GM12875 (cell line): ENCODE results near the gene GRIN1.

ENCODE experiments used
- H3K4me3 ChIP-seq: one replicate; pipeline ENCODE4 v1.5.1; 2011; ENCODE audit warnings: low read depth, low read length, control low read depth
- TF ChIP-seq, protein P1 (sequence below): IDR thresholded peaks from 2 replicates; pipeline ENCODE4 v1.5.1; 2011; ENCODE audit warnings: low read depth, mild to moderate bottlenecking, control low read depth, inconsistent platforms, low read length, moderate library complexity, borderline replicate concordance; ENCODE audit not compliant: insufficient read depth

The GRIN1 gene

DNA sequence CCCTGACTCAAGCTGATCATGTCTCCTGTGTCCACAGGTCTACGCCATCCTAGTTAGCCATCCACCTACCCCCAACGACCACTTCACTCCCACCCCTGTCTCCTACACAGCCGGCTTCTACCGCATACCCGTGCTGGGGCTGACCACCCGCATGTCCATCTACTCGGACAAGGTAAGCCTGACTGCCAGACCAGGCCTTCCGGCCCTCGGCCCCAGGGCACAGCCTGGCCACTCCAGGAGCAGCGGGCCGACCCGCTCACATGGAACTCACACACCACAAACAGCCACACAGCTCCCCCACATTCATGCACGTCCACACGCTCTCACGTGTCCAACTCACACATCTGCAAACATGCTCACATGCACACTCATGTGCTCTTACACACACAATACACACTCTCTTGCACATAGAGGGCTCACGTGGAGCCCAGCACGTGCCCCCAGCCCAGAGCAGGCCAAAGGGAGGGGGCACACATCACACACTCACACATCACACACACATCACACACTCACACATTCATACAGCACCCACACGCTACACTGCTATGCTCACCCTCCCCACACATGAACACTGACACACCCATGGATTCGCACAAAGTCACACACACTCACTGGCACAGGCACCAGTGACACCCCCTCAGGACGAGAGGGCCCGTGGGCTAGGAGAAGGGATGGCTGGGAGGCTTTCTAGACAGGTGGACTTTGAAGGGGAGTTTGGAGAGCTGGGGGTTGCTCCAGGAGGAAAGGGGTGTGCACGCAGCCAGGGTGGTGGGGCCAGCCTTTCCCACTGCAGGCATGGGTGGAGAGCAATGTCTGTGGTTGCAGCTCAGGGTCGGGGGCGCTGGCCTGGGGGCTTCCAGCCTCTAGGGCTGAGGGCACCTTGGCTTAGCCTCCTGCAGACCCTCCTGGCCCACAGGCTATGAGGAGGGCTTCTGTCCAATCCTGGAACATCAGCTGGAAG is 3.3 kb downstream of the GRIN1 start:
- TF ChIP-seq, protein P1, sequence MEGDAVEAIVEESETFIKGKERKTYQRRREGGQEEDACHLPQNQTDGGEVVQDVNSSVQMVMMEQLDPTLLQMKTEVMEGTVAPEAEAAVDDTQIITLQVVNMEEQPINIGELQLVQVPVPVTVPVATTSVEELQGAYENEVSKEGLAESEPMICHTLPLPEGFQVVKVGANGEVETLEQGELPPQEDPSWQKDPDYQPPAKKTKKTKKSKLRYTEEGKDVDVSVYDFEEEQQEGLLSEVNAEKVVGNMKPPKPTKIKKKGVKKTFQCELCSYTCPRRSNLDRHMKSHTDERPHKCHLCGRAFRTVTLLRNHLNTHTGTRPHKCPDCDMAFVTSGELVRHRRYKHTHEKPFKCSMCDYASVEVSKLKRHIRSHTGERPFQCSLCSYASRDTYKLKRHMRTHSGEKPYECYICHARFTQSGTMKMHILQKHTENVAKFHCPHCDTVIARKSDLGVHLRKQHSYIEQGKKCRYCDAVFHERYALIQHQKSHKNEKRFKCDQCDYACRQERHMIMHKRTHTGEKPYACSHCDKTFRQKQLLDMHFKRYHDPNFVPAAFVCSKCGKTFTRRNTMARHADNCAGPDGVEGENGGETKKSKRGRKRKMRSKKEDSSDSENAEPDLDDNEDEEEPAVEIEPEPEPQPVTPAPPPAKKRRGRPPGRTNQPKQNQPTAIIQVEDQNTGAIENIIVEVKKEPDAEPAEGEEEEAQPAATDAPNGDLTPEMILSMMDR: no peak
- H3K4me3 ChIP-seq: no peak overlapping the region

DNA sequence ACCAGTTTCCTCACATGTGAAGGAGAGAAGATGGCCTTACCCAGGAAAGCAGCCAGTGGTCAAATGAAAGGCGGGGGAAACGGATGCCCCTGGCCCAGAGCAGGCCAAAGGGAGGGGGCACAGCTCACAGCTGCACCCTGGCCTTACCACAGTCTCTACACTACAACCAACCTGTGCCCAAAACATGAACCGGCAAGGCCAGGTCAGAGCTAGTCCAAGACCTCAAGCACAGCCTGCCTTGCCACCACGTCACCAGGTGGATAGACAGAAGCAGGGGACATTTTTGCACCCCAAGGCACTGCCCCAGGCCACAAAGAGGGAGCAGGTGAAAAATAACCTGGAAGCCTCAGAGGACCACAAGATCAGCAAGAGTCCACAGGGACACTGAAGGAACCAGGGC is 4.5 kb downstream of the GRIN1 start:
- H3K4me3 ChIP-seq: no peak overlapping the region
- TF ChIP-seq, protein P1: no peak

DNA sequence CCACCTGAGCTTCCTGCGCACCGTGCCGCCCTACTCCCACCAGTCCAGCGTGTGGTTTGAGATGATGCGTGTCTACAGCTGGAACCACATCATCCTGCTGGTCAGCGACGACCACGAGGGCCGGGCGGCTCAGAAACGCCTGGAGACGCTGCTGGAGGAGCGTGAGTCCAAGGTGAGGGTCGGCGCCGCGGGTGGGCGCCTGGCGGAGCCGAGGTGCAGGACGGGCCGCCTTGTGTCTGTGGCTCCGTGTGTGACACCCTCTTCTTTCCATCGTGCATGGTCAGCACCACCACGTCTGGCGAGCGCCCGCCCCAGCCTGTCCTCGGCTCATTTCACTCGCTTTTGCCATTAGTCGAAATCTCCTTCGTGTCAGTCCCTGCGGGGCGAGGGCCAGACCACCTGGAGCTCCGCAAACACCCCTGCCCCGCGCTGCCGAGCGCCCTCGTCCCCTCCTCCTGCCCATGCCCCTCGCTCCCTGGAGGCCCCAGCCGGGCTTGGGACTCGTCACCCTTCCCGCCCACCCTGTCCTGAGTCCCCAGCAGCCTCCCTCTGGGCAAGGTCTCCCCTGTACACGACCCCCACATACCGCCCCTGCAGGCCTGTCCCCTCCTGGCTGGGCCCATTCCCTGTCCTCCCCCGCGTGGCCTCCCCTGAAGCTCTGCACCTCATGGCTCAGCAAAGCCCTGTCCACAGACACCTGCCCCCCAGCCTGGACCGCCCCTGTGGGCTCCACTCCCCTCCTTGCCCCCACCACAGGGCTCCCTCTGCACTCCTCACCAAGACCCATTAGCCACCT is 7.0 kb downstream of the GRIN1 start:
- TF ChIP-seq, protein P1: no peak
- no peak overlapping the region for H3K4me3 ChIP-seq

DNA sequence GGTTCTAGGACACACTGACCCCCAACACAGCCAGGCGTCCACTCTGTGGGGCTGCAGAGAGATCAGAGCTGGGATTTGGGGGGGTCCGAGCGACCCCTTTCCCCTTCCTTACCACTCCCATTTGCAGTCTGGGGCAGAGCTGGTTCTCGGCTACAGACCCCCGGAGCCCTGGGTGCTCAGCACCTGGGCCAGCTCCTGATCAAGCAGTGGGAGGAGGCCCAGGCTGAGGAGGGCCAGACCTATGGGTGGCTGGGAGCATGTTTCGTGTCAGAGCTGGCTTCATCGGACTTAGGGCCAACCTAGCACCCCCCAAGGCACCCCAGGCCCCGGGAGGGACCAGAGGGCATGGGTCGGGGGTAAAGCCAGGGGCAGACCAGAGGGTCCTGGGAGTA is 7.6 kb downstream of the GRIN1 start:
- TF ChIP-seq, protein P1: no peak
- no peak overlapping the region for H3K4me3 ChIP-seq

DNA sequence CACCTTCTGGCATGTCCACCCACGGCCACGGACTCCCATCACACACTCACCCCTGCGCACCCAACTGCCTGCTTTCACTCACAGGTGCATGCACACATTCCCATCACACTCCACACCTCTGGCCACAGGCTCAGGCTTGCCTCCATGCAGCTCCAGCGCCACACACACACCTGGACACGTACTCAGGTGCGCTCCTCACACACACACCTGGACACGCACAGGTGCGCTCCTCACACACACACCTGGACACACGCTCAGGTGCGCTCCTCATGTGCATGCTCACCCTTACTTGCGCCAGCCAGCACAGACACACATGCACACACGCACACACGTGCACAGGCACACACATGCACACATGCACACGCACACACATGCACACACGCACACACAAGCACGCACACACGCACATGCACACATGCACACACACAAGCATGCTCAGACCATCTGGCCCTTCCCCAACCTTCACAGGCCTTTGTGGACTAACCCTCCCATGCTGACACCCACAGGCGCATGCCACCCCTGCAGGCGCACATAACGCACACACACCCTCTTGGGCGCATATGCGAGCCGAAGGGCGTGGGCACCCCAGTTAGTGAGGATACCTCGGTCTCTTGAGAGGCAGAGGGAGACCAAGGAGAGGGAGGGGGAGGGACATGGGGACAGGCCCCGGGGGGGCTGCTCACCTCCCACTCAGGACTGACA is 8.3 kb downstream of the GRIN1 start:
- H3K4me3 ChIP-seq: no peak overlapping the region
- TF ChIP-seq, protein P1: no peak

DNA sequence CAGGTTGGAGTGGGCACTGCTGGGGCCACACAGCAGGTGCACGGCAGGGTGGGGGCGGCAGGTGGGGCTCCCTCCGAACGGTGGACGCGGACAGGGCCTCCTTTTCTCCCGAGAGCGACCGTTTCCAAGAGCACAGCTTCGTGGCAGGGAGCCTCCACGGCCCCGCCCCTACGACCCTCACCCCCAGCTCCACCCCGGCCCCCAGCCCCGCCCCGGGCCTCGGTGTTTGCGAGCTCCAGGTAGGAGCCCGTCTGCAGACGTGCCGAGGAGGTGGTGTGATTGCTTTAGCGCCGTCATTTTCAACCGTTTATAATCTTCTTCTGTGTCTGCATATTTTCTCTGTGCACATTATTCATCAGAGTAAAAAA is 8.8 kb downstream of the GRIN1 start:
- no peak overlapping the region for H3K4me3 ChIP-seq

More for the DNA sequence above, 8.8 kb downstream of the GRIN1 start:
- TF ChIP-seq, protein P1: no peak
